Left lung (tissue), 10 donors: Measurements from ENCODE around the gene JADE3. TPM values are rescaled to one million over a fixed set of nuclear protein-coding genes. Genes with fewer than 3 reads are reported as not detected.
"Not testable (repeated sequence)": the region's sequence is repeated elsewhere in the genome, so short reads cannot be mapped to it uniquely, and the experiment has no call there.

Experiments
- ATAC-seq: fragments of 200-7000 bp; cut with Tn5 transposase; one replicate; pipeline ENCODE4 v1.9.1; 2020; ENCODE audit warnings: moderate library complexity
- DNase-seq, 4 donors: peaks; one replicate each; pipeline ENCODE4 v3.0.0-alpha.2; 2013 to 2020
- H3K27ac ChIP-seq, 2 donors: fragments of 200-600 bp; sonication (generic) in 1 of 2; one replicate each; pipeline versions ENCODE4 v1.5.0 to v1.8.0; 2020 to 2021
- H3K27me3 ChIP-seq, 2 donors: fragments of 200-600 bp; sonication (generic) in 1 of 2; one replicate each; pipeline versions ENCODE4 v1.5.0 to v1.8.0; 2020 to 2021
- H3K36me3 ChIP-seq, 2 donors: fragments of 200-600 bp; sonication (generic) in 1 of 2; one replicate each; pipeline versions ENCODE4 v1.5.0 to v1.8.0; 2020 to 2021
- H3K4me1 ChIP-seq, 2 donors: fragments of 200-600 bp; one replicate each; pipeline ENCODE4 v1.8.0; 2021
- H3K4me3 ChIP-seq, 2 donors: fragments of 200-600 bp; sonication (generic) in 1 of 2; one replicate each; pipeline versions ENCODE4 v1.5.0 to v1.8.0; 2020 to 2021; ENCODE audit warnings: mild to moderate bottlenecking in 1 of 2
- H3K9me3 ChIP-seq, 2 donors: fragments of 200-600 bp; sonication (generic) in 1 of 2; one replicate each; pipeline versions ENCODE4 v1.5.0 to v1.8.0; 2020 to 2021
- intact Hi-C, 2 donors: fragments of 100-400 bp; cut with DNase I; formaldehyde crosslinking; loops; one replicate each; pipeline versions ENCODE4 v1.11.2 to v1.14.2; 2022
- polyA plus RNA-seq, 6 donors: library from polyadenylated mRNA; unstranded; fragments of 120-200 nt; gene quantifications; one replicate each; pipeline ENCODE4 v1.2.1, GENCODE V29; 2013; ENCODE audit not compliant: insufficient read length in 6 of 6
- total RNA-seq, 2 donors: library from RNA; stranded (reverse); fragmentation: NEBNext Ultra II Directional; extraction: Animal tissue kit (Norgen Biotek cat#: 25700); gene quantifications; one replicate each; pipeline ENCODE4 v1.2.1, GENCODE V29; 2021
- TF ChIP-seq, protein P1 (sequence below), 2 donors: fragments of 200-600 bp; sonication (generic) in 1 of 2; IDR thresholded peaks; one replicate each; pipeline versions ENCODE4 v1.5.0 to v1.8.0; 2021; ENCODE audit warnings: antibody characterized with exemption in 2 of 2
- donor health status: DM: no; HTN: yes; CAD: no.
- donor health status: DM: no; HTN: no; CAD: no.

Gene JADE3
- total and polyA plus RNA-seq, 8 donors = 8.3 to 17.3 (median 15.2) TPM

- no peaks in the 10 kb centered on the region for H3K9me3 ChIP-seq
- ATAC-seq (peak; percentile 64), DNase-seq (no peak)
- H3K4me1 ChIP-seq = no peaks in the 10 kb centered on the region
- intact Hi-C loops = no loop called here
- no peak overlapping the region for H3K4me3 ChIP-seq
- no peak overlapping the region for H3K27ac ChIP-seq
- H3K27me3 ChIP-seq = peaks cover 0 to 5% of the 10 kb centered on the region in 2 donors
- no peaks in the 10 kb centered on the region for H3K36me3 ChIP-seq
- TF ChIP-seq, protein P1, sequence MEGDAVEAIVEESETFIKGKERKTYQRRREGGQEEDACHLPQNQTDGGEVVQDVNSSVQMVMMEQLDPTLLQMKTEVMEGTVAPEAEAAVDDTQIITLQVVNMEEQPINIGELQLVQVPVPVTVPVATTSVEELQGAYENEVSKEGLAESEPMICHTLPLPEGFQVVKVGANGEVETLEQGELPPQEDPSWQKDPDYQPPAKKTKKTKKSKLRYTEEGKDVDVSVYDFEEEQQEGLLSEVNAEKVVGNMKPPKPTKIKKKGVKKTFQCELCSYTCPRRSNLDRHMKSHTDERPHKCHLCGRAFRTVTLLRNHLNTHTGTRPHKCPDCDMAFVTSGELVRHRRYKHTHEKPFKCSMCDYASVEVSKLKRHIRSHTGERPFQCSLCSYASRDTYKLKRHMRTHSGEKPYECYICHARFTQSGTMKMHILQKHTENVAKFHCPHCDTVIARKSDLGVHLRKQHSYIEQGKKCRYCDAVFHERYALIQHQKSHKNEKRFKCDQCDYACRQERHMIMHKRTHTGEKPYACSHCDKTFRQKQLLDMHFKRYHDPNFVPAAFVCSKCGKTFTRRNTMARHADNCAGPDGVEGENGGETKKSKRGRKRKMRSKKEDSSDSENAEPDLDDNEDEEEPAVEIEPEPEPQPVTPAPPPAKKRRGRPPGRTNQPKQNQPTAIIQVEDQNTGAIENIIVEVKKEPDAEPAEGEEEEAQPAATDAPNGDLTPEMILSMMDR (IDR thresholded peaks at IDR 0.05) = no peak
Observed at GRCh38 chrX:46965125-46965758, 53.0 kb downstream of the JADE3 start.

- DNase-seq (no peak), ATAC-seq (no peak)
- TF ChIP-seq, protein P1 (IDR thresholded peaks at IDR 0.05) = no peak
- Histone ChIP-seq H3K36me3 (no peaks in the 10 kb centered on the region), H3K4me3 (no peak overlapping the region), H3K27ac (no peak overlapping the region), H3K9me3 (no peaks in the 10 kb centered on the region), H3K4me1 (no peaks in the 10 kb centered on the region), H3K27me3 (peaks cover 0 to 5% of the 10 kb centered on the region in 2 donors)
- intact Hi-C loops = no loop called here
Observed at GRCh38 chrX:46967547-46967946, 55.3 kb downstream of the JADE3 start.

DNA sequence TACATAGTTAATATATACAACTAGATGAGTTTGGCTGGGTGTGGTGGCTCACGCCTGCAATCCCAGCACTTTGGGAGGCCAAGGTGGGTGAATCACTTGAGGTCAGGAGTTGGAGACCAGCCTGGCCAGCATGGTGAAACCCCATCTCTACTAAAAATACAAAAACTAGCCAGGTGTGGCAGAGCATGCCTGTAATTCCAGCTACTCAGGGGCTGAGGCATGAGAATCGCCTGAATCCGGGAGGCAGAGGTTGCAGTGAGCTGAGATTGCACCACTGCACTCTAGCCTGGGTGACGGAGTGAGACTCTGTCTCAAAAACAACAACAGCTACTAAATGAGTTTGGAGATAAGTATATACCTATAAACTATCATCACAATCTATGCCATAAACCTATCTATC lies 64.8 kb downstream of the JADE3 start:
- intact Hi-C loops, H3K36me3 ChIP-seq, H3K4me1 ChIP-seq, ATAC-seq, H3K4me3 ChIP-seq, H3K9me3 ChIP-seq, DNase-seq, H3K27ac ChIP-seq, H3K27me3 ChIP-seq: not testable (repeated sequence)

- Histone ChIP-seq H3K36me3 (no peaks in the 10 kb centered on the region), H3K4me3 (no peak overlapping the region), H3K4me1 (no peaks in the 10 kb centered on the region), H3K27me3 (no peaks in the 10 kb centered on the region), H3K9me3 (no peaks in the 10 kb centered on the region), H3K27ac (peak overlapping the region in 1 of 2 donors; percentile 14)
- ATAC-seq (peak; percentile 90), DNase-seq (peak in 3 of 4 donors; percentile 21 to 71 (median 51))
- intact Hi-C loops = no loop called here
- TF ChIP-seq, protein P1 (IDR thresholded peaks at IDR 0.05) = peak; percentile 46 to 60
Observed at GRCh38 chrX:46978341-46979291, 66.4 kb downstream of the JADE3 start.

GRCh38 chrX:46984705-46985104 lies 72.5 kb downstream of the JADE3 start:
- Histone ChIP-seq H3K27ac (no peak overlapping the region), H3K27me3 (no peaks in the 10 kb centered on the region), H3K4me1 (no peaks in the 10 kb centered on the region), H3K36me3 (no peaks in the 10 kb centered on the region), H3K4me3 (no peak overlapping the region), H3K9me3 (no peaks in the 10 kb centered on the region)
- intact Hi-C loops = no loop called here
- ATAC-seq = no peak
- TF ChIP-seq, protein P1 (IDR thresholded peaks at IDR 0.05) = no peak
- no peak for DNase-seq
